Measurements from ENCODE around the gene ARFGAP3.

Gene ARFGAP3

DNA sequence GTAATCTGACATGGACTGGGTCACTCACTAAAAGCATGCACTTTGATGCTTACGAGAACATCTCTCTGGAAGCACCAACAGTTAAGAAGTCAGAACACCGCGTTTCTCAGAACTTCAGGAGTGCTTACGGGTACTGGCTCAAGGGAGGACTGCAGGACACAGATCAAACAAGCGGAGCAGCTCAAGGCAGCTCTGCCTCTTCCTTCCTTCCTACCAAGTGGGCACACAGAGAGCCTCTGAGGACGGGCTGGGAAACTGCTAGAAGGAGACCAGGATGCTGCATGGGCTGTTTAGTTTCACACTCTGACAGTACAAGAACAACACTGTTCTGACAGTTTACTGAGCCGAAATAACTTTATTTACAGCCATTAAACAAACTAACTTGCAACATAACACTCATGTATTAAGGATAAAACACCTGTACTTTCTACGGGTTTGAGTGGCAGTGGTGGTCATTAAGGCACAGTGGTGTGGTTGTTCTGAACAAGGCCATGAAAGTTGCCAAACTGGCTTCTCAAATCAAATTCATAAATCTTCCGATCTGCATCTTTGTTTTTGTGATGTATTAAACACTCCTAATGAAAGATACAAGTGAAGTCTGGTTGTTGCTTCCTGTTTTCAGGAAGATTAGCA is 37.5 kb downstream of the ARFGAP3 start:
- no peak for DNase-seq (ENCODE audit: low spot score)

GRCh38 chr22:42817556-42817955 is 39.5 kb downstream of the ARFGAP3 start:
- DNase-seq (ENCODE audit: low spot score) = no peak

GRCh38 chr22:42816336-42816735 is 40.7 kb downstream of the ARFGAP3 start:
- no peak for DNase-seq (ENCODE audit: low spot score)

DNA sequence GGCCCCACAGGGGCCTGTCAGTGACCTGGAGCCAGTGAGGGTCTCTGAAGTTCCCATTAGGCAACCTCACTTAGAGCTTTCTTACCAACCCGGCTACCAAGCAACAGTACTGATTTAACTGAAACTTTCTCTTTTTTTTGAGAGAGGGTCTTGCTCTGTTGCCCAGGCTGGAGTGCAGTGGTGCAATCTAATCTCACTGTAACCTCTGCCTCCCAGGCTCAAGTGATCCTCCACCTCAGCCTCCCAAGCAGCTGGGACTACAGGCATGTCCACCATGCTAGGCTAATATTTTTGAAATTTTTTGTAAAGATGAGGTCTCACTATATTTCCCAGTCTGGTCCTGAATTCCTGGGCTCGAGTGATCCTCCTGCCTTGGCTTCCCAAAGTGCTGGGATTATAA is 42.5 kb downstream of the ARFGAP3 start:
- DNase-seq (ENCODE audit: low spot score) = no peak

GRCh38 chr22:42814215-42814614 is 42.9 kb downstream of the ARFGAP3 start:
- DNase-seq (ENCODE audit: low spot score) = no peak

GRCh38 chr22:42813501-42813900 is 43.6 kb downstream of the ARFGAP3 start:
- no peak for DNase-seq (ENCODE audit: low spot score)

- no peak for DNase-seq (ENCODE audit: low spot score)
Observed at GRCh38 chr22:42811459-42811858, 45.6 kb downstream of the ARFGAP3 start.

GRCh38 chr22:42808521-42808920 is 48.6 kb downstream of the ARFGAP3 start:
- no peak for DNase-seq (ENCODE audit: low spot score)

DNA sequence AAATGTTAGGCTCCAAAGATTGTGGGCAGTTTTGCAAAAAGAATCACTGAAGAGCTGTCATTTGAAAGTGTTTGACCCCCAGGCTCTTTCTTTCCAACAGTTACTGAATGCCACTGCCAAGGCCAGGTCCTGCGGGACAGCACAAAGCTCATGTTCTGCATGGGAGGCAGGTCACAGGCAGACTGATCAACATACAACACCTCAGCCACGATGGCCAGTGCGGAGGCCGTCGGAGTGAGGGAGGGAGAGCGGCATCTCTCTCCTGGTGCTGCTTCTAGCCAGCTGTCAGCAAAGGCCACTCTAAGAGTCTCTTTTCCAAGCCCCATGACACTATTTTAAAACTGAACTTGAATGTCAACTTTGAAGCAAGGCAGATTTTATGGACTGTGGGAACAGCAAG is 49.9 kb downstream of the ARFGAP3 start:
- no peak for DNase-seq (ENCODE audit: low spot score)

GRCh38 chr22:42805998-42806830 is 50.9 kb downstream of the ARFGAP3 start:
- DNase-seq (ENCODE audit: low spot score) = no peak

- no peak for DNase-seq (ENCODE audit: low spot score)
Observed at GRCh38 chr22:42805016-42805997, 51.8 kb downstream of the ARFGAP3 start.

DNA sequence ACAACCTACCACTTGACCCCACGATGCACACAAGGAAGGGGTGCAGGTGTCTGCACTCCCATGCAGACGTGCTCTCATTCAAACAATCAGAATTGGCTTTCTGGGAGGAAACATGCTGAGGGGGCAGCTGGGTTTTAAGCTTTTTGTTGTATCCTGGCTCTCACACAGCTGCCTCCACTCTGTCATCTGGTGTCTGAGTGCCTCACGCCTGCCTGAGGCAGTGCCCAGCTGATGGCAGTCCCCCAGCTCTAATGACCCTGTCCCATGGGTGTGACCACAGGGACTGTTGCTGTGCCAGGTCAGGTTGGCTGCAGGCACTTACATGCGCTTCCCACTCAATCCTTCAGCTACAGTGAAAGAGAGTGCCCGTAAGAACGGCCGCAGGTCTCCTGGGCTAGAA is 53.7 kb downstream of the ARFGAP3 start:
- DNase-seq (ENCODE audit: low spot score) = no peak

DNA sequence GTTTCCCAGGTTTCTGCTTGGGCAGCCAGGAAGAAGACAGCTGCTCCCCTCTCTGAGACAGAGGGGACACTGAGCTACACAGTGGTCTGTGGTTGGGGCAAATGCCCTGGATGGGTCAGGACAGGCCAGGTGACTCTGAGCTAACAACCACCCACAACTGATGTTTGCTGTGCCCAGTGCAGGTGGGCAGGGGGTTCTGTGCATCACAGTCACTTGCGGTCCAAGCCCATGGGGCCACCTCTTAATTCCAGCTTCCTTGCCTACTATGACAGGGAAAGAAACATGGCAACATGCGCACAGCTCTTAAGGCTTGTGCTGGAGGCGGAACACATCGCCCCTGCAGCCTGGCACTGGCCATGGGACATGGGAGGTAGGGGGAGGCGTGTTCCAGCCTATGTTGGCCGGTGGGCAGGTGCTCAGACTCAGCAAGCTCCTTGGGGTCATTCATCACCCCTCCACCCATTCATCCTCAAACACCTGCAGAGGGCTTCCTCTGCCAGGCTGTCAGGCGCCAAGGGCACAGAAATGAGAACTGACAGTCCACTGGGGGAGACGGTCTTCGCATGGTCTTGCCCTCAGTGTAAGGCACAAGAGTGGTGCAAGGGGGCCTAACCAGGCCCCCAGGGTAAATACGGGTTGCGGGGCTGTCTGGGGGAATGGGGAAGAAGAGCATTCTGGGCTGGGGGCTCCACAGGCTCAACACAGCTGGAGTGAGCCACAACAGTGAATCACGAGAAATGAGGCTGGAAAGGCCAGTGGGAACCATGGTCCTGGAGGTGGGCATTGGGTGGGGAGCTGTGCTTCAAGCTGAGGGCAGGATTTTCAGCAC is 55.6 kb downstream of the ARFGAP3 start:
- no peak for DNase-seq (ENCODE audit: low spot score)

- no peak for DNase-seq (ENCODE audit: low spot score)
Observed at GRCh38 chr22:42800451-42801251, 56.4 kb downstream of the ARFGAP3 start.

DNA sequence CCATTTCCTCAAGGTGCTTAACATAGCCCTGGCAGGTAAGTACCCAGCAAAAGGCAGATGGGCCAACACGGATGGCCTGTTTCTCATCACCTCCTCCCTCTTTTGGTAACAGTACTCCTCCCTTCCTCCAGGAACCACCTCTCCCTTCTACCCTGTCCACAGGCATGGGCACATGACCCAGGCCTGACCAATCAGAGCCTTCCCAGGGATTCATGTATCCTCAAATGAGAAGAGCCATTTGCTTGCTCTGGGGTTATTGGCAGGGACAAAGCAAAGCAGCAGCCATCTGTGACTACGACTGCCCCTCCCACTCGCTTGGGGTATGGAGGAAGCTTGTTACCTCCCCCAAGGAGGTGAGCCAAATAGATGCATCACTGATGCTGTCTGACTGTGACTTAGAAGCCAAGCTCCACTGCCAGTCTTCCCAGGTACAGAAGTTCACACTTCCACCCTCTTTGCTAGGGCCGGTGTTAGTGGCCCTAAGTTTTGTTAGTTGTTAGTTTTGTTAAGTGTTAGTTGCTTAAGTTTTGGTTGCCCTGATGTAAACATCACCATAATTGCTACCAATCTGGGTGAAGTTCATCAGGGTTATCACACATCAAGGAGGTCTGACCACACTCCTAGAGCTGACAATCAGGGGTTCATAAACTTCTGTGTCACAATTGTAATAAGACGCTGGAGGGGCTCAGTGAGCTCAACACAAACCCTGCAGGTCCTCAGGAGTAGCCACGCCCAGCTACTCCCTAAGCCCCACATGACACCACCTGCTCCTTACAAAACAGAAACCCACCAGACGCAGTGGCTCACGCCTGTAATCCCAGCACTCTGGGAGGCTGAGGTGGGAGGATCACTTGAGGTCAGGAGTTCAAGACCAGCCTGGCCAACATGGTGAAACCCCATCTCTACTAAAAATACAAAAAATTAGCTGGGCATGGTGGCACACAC is 57.3 kb downstream of the ARFGAP3 start:
- DNase-seq (ENCODE audit: low spot score) = peak; percentile 22

- DNase-seq (ENCODE audit: low spot score) = no peak
Observed at GRCh38 chr22:42799061-42799460, 58.0 kb downstream of the ARFGAP3 start.

GRCh38 chr22:42797011-42797410 is 60.1 kb downstream of the ARFGAP3 start:
- peak; percentile 14 for DNase-seq (ENCODE audit: low spot score)

- no peak for DNase-seq (ENCODE audit: low spot score)
Observed at GRCh38 chr22:42796081-42796480, 61.0 kb downstream of the ARFGAP3 start.
